Nephron progenitor cell (in vitro differentiated cells): Measurements from ENCODE around the gene SLC25A6.
"Not testable (repeated sequence)": the region's sequence is repeated elsewhere in the genome, so short reads cannot be mapped to it uniquely, and the experiment has no call there.

Experiments used
- DNase-seq: peaks from one replicate; pipeline ENCODE4 v3.0.0; 2021
- H3K27ac Mint-ChIP-seq: 2 replicates; pipeline ENCODE4 v1.8.0; 2021; ENCODE audit warnings: mild to moderate bottlenecking, moderate library complexity, mixed read lengths
- H3K27me3 Mint-ChIP-seq: 2 replicates; pipeline ENCODE4 v1.8.0; 2021; ENCODE audit warnings: mild to moderate bottlenecking, low read depth, mixed read lengths; ENCODE audit not compliant: poor library complexity
- H3K36me3 Mint-ChIP-seq: 2 replicates; pipeline ENCODE4 v1.8.0; 2021; ENCODE audit warnings: low read depth, mixed read lengths
- H3K4me1 Mint-ChIP-seq: 2 replicates; pipeline ENCODE4 v1.8.0; 2021; ENCODE audit warnings: mixed read lengths
- H3K4me3 Mint-ChIP-seq: 2 replicates; pipeline ENCODE4 v1.8.0; 2021; ENCODE audit warnings: mild to moderate bottlenecking, moderate library complexity, mixed read lengths
- H3K9me3 Mint-ChIP-seq: 2 replicates; pipeline ENCODE4 v1.8.0; 2021; ENCODE audit warnings: mild to moderate bottlenecking, moderate library complexity, mixed read lengths
- CTCF ChIP-seq: fragments of 200-600 bp; sonication (generic); IDR thresholded peaks from 2 replicates; pipeline ENCODE4 v1.5.0; 2021; ENCODE audit warnings: antibody characterized with exemption

The SLC25A6 gene

GRCh38 chrX:1355131-1356046 lies 36.5 kb downstream of the SLC25A6 start:
- peak; percentile 36 for DNase-seq
- Mint-ChIP-seq H3K4me3 (no peak overlapping the region), H3K27me3 (no peaks in the 10 kb centered on the region), H3K36me3 (peaks cover 31% of the 10 kb centered on the region), H3K4me1 (peaks cover 15% of the 10 kb centered on the region), H3K9me3 (peaks cover 17% of the 10 kb centered on the region), H3K27ac (peak overlapping the region; percentile 57)
- TF ChIP-seq CTCF = no peak

- H3K36me3 Mint-ChIP-seq = peaks cover 25% of the 10 kb centered on the region
- H3K9me3 Mint-ChIP-seq = peaks cover 14% of the 10 kb centered on the region
- no peak overlapping the region for H3K27ac Mint-ChIP-seq
- no peak overlapping the region for H3K4me3 Mint-ChIP-seq
- no peak for TF ChIP-seq CTCF
- peaks cover 15% of the 10 kb centered on the region for H3K4me1 Mint-ChIP-seq
- no peak for DNase-seq
- H3K27me3 Mint-ChIP-seq = no peaks in the 10 kb centered on the region
Observed at GRCh38 chrX:1354036-1355019, 37.6 kb downstream of the SLC25A6 start.

DNA sequence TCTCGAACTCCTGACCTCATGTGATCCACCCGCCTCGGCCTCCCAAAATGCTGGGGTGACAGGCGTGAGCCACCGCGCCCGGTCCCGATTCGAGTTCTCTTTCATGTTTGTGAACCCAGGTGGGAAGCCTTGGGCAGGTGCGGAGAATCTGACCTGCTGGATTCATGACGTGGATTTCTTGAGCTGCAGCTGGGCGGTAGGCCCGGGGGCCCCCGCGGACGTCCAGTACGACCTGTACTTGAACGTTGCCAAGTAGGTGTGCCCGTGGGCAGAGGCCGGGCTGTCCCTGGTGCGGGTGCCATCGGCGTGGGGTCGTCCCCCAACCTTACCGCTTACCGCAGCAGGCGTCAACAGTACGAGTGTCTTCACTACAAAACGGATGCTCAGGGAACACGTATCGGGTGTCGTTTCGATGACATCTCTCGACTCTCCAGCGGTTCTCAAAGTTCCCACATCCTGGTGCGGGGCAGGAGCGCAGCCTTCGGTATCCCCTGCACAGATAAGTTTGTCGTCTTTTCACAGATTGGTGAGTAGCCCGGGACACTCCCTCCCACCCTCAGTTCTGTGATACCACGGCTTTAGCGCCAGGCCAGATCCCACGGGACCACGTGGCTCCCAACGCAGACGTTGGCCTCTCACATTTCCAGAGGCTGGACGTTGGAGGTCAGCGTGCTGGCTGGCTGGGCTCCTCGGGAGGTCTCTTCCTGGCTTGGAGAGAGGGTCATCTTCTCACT lies 39.8 kb downstream of the SLC25A6 start:
- Mint-ChIP-seq H3K27me3 (no peaks in the 10 kb centered on the region), H3K4me3 (no peak overlapping the region), H3K9me3 (no peaks in the 10 kb centered on the region), H3K36me3 (peaks cover 15% of the 10 kb centered on the region), H3K4me1 (peaks cover 15% of the 10 kb centered on the region), H3K27ac (no peak overlapping the region)
- DNase-seq = no peak
- TF ChIP-seq CTCF = no peak

- not testable (repeated sequence) for H3K27ac Mint-ChIP-seq, H3K9me3 Mint-ChIP-seq
Observed at GRCh38 chrX:1349606-1350005, 42.3 kb downstream of the SLC25A6 start.

GRCh38 chrX:1341545-1342184 lies 50.2 kb downstream of the SLC25A6 start:
- Mint-ChIP-seq H3K9me3 (peaks cover 36% of the 10 kb centered on the region), H3K4me3 (no peak overlapping the region), H3K27ac (no peak overlapping the region), H3K27me3 (no peaks in the 10 kb centered on the region), H3K36me3 (peaks cover 34% of the 10 kb centered on the region), H3K4me1 (peaks cover 4% of the 10 kb centered on the region)
- DNase-seq = no peak
- TF ChIP-seq CTCF = no peak

More at GRCh38 chrX:1349606-1350005, 42.3 kb downstream of the SLC25A6 start:
- H3K4me3 Mint-ChIP-seq, DNase-seq, H3K4me1 Mint-ChIP-seq, H3K27me3 Mint-ChIP-seq: not testable (repeated sequence)
- peaks cover 26% of the 10 kb centered on the region for H3K36me3 Mint-ChIP-seq
